HG03469 (cell line): ENCODE results near the gene NUDT14.

ENCODE experiments used
- ATAC-seq: cut with Tn5 transposase; IDR thresholded peaks from one replicate; pipeline ENCODE4 v1.9.1; 2021; ENCODE audit warnings: mild to moderate bottlenecking, moderate library complexity, moderate number of reproducible peaks; ENCODE audit not compliant: unreplicated experiment

Gene NUDT14

GRCh38 chr14:105161309-105161708 lies 19.8 kb downstream of the NUDT14 start:
- ATAC-seq, result no peak

- ATAC-seq, result no peak
These were observed 20.3 kb downstream of the NUDT14 start for GRCh38 chr14:105160776-105161175.

- no peak for ATAC-seq
These were observed 21.8 kb downstream of the NUDT14 start for GRCh38 chr14:105159344-105159743.

- no peak for ATAC-seq
These were observed 22.3 kb downstream of the NUDT14 start for GRCh38 chr14:105158794-105159193.

- ATAC-seq, result no peak
These were observed 23.2 kb downstream of the NUDT14 start for GRCh38 chr14:105157872-105158271.

- ATAC-seq, result no peak
These were observed 24.4 kb downstream of the NUDT14 start for GRCh38 chr14:105156414-105157375.

GRCh38 chr14:105155681-105156413 lies 25.3 kb downstream of the NUDT14 start:
- no peak for ATAC-seq

GRCh38 chr14:105155071-105155651 lies 26.0 kb downstream of the NUDT14 start:
- ATAC-seq, result no peak

- no peak for ATAC-seq
These were observed 26.6 kb downstream of the NUDT14 start for GRCh38 chr14:105154476-105154871.

- ATAC-seq, result no peak
These were observed 27.2 kb downstream of the NUDT14 start for GRCh38 chr14:105153739-105154475.

GRCh38 chr14:105153331-105153731 lies 27.8 kb downstream of the NUDT14 start:
- ATAC-seq, result no peak

GRCh38 chr14:105152794-105153241 lies 28.3 kb downstream of the NUDT14 start:
- no peak for ATAC-seq

- ATAC-seq, result no peak
These were observed 29.0 kb downstream of the NUDT14 start for GRCh38 chr14:105151838-105152793.

GRCh38 chr14:105151084-105151837 lies 29.9 kb downstream of the NUDT14 start:
- ATAC-seq, result no peak

GRCh38 chr14:105150368-105151083 lies 30.6 kb downstream of the NUDT14 start:
- no peak for ATAC-seq

- ATAC-seq, result no peak
These were observed 31.1 kb downstream of the NUDT14 start for GRCh38 chr14:105150026-105150367.

- ATAC-seq, result no peak
These were observed 31.8 kb downstream of the NUDT14 start for GRCh38 chr14:105149146-105149781.

GRCh38 chr14:105148604-105149145 lies 32.4 kb downstream of the NUDT14 start:
- ATAC-seq, result no peak
